ENCODE measurements around the gene APLP1.

GRCh38 chr19:35897706-35898451 lies 29.5 kb downstream of the APLP1 start:
- TF ChIP-seq EP300 (IDR thresholded peaks at IDR 0.05) (no peak), POLR2A (IDR thresholded peaks at IDR 0.05) (no peak)

Measured in suprapubic skin (tissue), 2 donors.